MM.1S (cell line): ENCODE data around the gene FHIT.

Experiments
- DNase-seq: peaks from one replicate; pipeline ENCODE4 v3.0.0-alpha.2; 2015
- H2AFZ ChIP-seq: fragments of 300-600 bp; sonication (generic); 2 replicates; pipeline ENCODE4 v1.6.0; 2016; ENCODE audit warnings: antibody characterized with exemption, low read length
- H3F3A ChIP-seq: fragments of 300-600 bp; sonication (generic); 2 replicates; pipeline ENCODE4 v1.6.1; 2016; ENCODE audit warnings: mild to moderate bottlenecking, antibody characterized with exemption, low read length, moderate library complexity, mixed read lengths; ENCODE audit not compliant: insufficient read depth
- H3K27ac ChIP-seq: fragments of 300-600 bp; sonication (generic); 2 replicates; pipeline ENCODE4 v1.5.1; 2016; ENCODE audit warnings: mild to moderate bottlenecking, low read length
- H3K27me3 ChIP-seq: fragments of 300-600 bp; sonication (generic); replicated peaks from 2 replicates; pipeline ENCODE4 v1.6.0; 2016; ENCODE audit warnings: low read length; ENCODE audit not compliant: insufficient read depth
- H3K36me3 ChIP-seq: fragments of 300-600 bp; sonication (generic); replicated peaks from 2 replicates; pipeline ENCODE4 v1.6.1; 2016; ENCODE audit warnings: mild to moderate bottlenecking, low read length, mixed read lengths; ENCODE audit not compliant: insufficient read depth
- H3K4me1 ChIP-seq: fragments of 300-600 bp; sonication (generic); 2 replicates; pipeline ENCODE4 v1.6.1; 2016; ENCODE audit warnings: low read length, mixed read lengths
- H3K4me2 ChIP-seq: fragments of 300-600 bp; sonication (generic); 2 replicates; pipeline ENCODE4 v1.6.0; 2016; ENCODE audit warnings: low read depth, low read length
- H3K4me3 ChIP-seq: fragments of 300-600 bp; sonication (generic); 2 replicates; pipeline ENCODE4 v1.5.1; 2016; ENCODE audit warnings: low read length, mixed read lengths
- H3K79me2 ChIP-seq: fragments of 300-600 bp; sonication (generic); 2 replicates; pipeline ENCODE4 v1.6.1; 2016; ENCODE audit warnings: mixed run types, low read length, mixed read lengths
- H3K9ac ChIP-seq: fragments of 300-600 bp; sonication (generic); 2 replicates; pipeline ENCODE4 v1.6.1; 2016; ENCODE audit warnings: low read length, mixed read lengths
- H3K9me2 ChIP-seq: fragments of 300-600 bp; sonication (generic); replicated peaks from 2 replicates; pipeline ENCODE4 v1.6.1; 2016; ENCODE audit warnings: mild to moderate bottlenecking, low read length, mixed read lengths; ENCODE audit not compliant: insufficient read depth
- H3K9me3 ChIP-seq: fragments of 300-600 bp; sonication (generic); replicated peaks from 2 replicates; pipeline ENCODE4 v1.6.1; 2016; ENCODE audit warnings: mild to moderate bottlenecking, low read length, mixed read lengths; ENCODE audit not compliant: insufficient read depth
- H4K20me1 ChIP-seq: fragments of 300-600 bp; sonication (generic); 2 replicates; pipeline ENCODE4 v1.6.1; 2016; ENCODE audit warnings: mild to moderate bottlenecking, low read length, moderate library complexity, mixed read lengths; ENCODE audit not compliant: insufficient read depth
- EZH2 ChIP-seq: fragments of 300-600 bp; sonication (generic); optimal IDR thresholded peaks from 2 replicates; pipeline ENCODE3; 2017; ENCODE audit warnings: low read depth, mild to moderate bottlenecking, antibody characterized with exemption, low read length, mixed read lengths
- EZH2phosphoT487 ChIP-seq: fragments of 300-600 bp; sonication (generic); IDR thresholded peaks from 2 replicates; pipeline ENCODE4 v1.6.1; 2018; ENCODE audit warnings: antibody characterized with exemption, low read length
- TF ChIP-seq, protein P1 (sequence below): fragments of 300-600 bp; sonication (generic); IDR thresholded peaks from 2 replicates; pipeline ENCODE4 v1.5.1; 2016; ENCODE audit warnings: antibody characterized with exemption, low read length, mixed read lengths

Gene FHIT

GRCh38 chr3:59930170-59930569 lies 1321.1 kb downstream of the FHIT start:
- no peak overlapping the region for H3K27ac ChIP-seq
- DNase-seq: no peak
- H3K79me2 ChIP-seq: no peaks in the 10 kb centered on the region
- H3K9me3 ChIP-seq: no peaks in the 10 kb centered on the region
- H3K4me1 ChIP-seq: no peaks in the 10 kb centered on the region
- H3F3A ChIP-seq: no peaks in the 10 kb centered on the region
- no peak overlapping the region for H3K4me2 ChIP-seq
- no peak overlapping the region for H3K9ac ChIP-seq
- no peaks in the 10 kb centered on the region for H3K9me2 ChIP-seq
- H3K36me3 ChIP-seq: no peaks in the 10 kb centered on the region
- no peak overlapping the region for H3K4me3 ChIP-seq
- H2AFZ ChIP-seq: no peak overlapping the region
- TF ChIP-seq EZH2phosphoT487 (no peak), EZH2 (no peak)
- TF ChIP-seq, protein P1, sequence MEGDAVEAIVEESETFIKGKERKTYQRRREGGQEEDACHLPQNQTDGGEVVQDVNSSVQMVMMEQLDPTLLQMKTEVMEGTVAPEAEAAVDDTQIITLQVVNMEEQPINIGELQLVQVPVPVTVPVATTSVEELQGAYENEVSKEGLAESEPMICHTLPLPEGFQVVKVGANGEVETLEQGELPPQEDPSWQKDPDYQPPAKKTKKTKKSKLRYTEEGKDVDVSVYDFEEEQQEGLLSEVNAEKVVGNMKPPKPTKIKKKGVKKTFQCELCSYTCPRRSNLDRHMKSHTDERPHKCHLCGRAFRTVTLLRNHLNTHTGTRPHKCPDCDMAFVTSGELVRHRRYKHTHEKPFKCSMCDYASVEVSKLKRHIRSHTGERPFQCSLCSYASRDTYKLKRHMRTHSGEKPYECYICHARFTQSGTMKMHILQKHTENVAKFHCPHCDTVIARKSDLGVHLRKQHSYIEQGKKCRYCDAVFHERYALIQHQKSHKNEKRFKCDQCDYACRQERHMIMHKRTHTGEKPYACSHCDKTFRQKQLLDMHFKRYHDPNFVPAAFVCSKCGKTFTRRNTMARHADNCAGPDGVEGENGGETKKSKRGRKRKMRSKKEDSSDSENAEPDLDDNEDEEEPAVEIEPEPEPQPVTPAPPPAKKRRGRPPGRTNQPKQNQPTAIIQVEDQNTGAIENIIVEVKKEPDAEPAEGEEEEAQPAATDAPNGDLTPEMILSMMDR: no peak
- H3K27me3 ChIP-seq: no peaks in the 10 kb centered on the region
- H4K20me1 ChIP-seq: no peaks in the 10 kb centered on the region

DNA sequence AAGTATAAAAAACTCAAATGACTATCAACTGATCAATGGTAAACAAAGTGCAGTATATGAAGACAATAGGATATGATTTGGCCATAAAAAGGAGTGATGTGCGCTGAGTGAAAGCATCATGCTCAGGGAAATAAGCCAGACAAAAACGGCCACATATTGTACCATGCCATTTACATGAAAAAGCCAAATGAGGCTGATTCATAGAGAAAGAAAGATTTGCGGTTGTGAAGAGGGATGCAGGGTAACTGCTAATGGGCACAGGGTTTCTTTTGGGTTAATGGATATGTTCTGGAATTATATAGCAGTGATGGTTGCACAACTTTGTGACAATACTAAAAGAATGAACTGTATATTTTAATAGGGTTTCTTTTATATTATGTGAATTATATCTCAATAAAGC lies 1324.2 kb downstream of the FHIT start:
- no peak overlapping the region for H3K4me2 ChIP-seq
- H2AFZ ChIP-seq: no peak overlapping the region
- TF ChIP-seq, protein P1: no peak
- TF ChIP-seq EZH2 (no peak), EZH2phosphoT487 (no peak)
- H3K36me3 ChIP-seq: no peaks in the 10 kb centered on the region
- no peaks in the 10 kb centered on the region for H3K9me3 ChIP-seq
- no peaks in the 10 kb centered on the region for H3K79me2 ChIP-seq
- no peaks in the 10 kb centered on the region for H3K4me1 ChIP-seq
- H3K4me3 ChIP-seq: no peak overlapping the region
- H3K9ac ChIP-seq: no peak overlapping the region
- H3F3A ChIP-seq: no peaks in the 10 kb centered on the region
- no peak for DNase-seq
- H3K27ac ChIP-seq: no peak overlapping the region
- no peaks in the 10 kb centered on the region for H4K20me1 ChIP-seq
- no peaks in the 10 kb centered on the region for H3K27me3 ChIP-seq
- H3K9me2 ChIP-seq: no peaks in the 10 kb centered on the region

GRCh38 chr3:59925946-59926345 lies 1325.3 kb downstream of the FHIT start:
- no peak for DNase-seq
- Histone ChIP-seq H3K4me2 (no peak overlapping the region), H4K20me1 (no peaks in the 10 kb centered on the region), H3K9ac (no peak overlapping the region), H3K9me2 (no peaks in the 10 kb centered on the region), H3K9me3 (no peaks in the 10 kb centered on the region), H3K79me2 (no peaks in the 10 kb centered on the region), H3K27me3 (no peaks in the 10 kb centered on the region), H2AFZ (no peak overlapping the region), H3K4me1 (no peaks in the 10 kb centered on the region), H3K4me3 (no peak overlapping the region), H3K36me3 (no peaks in the 10 kb centered on the region), H3F3A (no peaks in the 10 kb centered on the region), H3K27ac (no peak overlapping the region)
- TF ChIP-seq, protein P1: no peak
- no peak for TF ChIP-seq EZH2phosphoT487
- no peak for TF ChIP-seq EZH2
